ENCODE data around the gene PRELID1. TPM values are rescaled to one million over a fixed set of nuclear protein-coding genes. Genes with fewer than 3 reads are reported as not detected.

Gene PRELID1
- polyA plus RNA-seq, 3 donors, result 264 to 510 (median 490) TPM

DNA sequence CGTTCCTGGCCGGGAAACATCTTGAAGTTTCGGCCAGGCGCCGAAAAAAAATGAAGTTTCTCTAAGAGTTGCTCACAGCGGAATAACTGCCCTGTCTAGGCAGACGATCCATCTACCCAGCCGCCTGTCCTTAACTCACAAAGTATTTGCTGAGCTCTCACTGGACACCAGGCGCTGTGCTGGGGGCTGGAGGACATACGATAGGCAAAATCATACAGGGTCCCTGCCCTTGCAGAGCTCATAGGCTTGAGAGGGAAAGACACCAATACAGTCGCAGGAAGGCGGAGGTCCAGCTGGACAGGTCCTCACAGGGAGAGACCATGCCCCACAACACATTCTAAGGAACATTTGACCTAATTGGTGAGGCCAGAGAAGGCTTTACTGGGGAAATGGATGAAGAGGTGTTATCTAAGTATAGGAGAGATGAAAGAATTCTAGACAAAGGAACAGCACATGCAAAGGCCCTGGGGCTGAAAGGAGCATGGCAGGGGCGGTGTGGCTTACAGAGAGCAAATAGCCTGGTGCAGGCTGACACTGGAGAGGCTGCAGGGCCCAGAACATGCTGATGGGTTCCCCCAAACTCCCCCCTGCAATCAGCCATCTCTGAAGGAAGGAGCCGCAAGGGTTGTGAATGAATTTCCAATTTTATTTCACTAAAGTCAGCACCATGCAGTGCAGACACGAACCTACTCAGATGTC lies 10.1 kb downstream of the PRELID1 start:
- no peak overlapping the region for H3K27ac Mint-ChIP-seq
- H4K20me1 ChIP-seq (ENCODE audit: insufficient read depth, low read length), result peaks cover 44% of the 10 kb centered on the region
- H3K9ac ChIP-seq (ENCODE audit: insufficient read depth, low read length, poor library complexity, severe bottlenecking), result no peak overlapping the region
- peaks cover 61% of the 10 kb centered on the region for H3K79me2 ChIP-seq (ENCODE audit: insufficient read depth, low read length)
- DNase-seq, result no peak
- H3K9me3 Mint-ChIP-seq, result peaks cover 0 to under 1% (median 0%) of the 10 kb centered on the region in 7 donors
- intact Hi-C loops (cut with micrococcal nuclease), result loop anchor here (5.0 to 10.0 kb wide), 4 partner anchors 34 to 281 kb away; partner anchors contain the start of genes DOK3 (in 1 of the 2), PDLIM7 (in 1 of the 2) and TMED9 (in 1 of the 2)
- H3K4me3 ChIP-seq (replicated peaks in 1 of 3; ENCODE audit: low read depth in 2 of 3, low read length in 3 of 3), result no peak overlapping the region
- H3K4me1 Mint-ChIP-seq, result peaks cover 52% of the 10 kb centered on the region
- peaks cover 8 to 26% of the 10 kb centered on the region in 2 donors for H3K36me3 Mint-ChIP-seq
- H3K4me3 Mint-ChIP-seq, result no peak overlapping the region
- WGBS (ENCODE audit: insufficient coverage), result 97% methylated on average over 10 of the region's 15 CpGs
- H3K27ac ChIP-seq (ENCODE audit: low read depth in 1 of 2, low read length in 2 of 2), result no peak overlapping the region
- H3K27me3 Mint-ChIP-seq (ENCODE audit: low read depth in 3 of 3), result peaks cover 0 to 3% (median 2%) of the 10 kb centered on the region in 3 donors
- H3K27me3 ChIP-seq (ENCODE audit: control insufficient read depth in 2 of 2, insufficient read depth in 2 of 2, low read length in 2 of 2), result no peaks in the 10 kb centered on the region
- H3K36me3 ChIP-seq (replicated peaks in 1 of 2; ENCODE audit: control insufficient read depth in 1 of 2, insufficient read depth in 2 of 2, low read length in 2 of 2), result no peaks in the 10 kb centered on the region
- H3K4me2 ChIP-seq (replicated peaks; ENCODE audit: extremely low read depth, low read length, poor library complexity, severe bottlenecking), result no peak overlapping the region
- no peaks in the 10 kb centered on the region for H3K9me3 ChIP-seq (replicated peaks in 1 of 2; ENCODE audit: control insufficient read depth in 1 of 2, insufficient read depth in 1 of 2, low read length in 2 of 2)
- peaks cover 47 to 55% of the 10 kb centered on the region in 2 donors for H3K4me1 ChIP-seq (ENCODE audit: control insufficient read depth in 1 of 2, insufficient read depth in 2 of 2, low read length in 2 of 2)
- TF ChIP-seq CTCF (IDR thresholded peaks at IDR 0.05), result no peak
- no peak overlapping the region for H2AFZ ChIP-seq (ENCODE audit: insufficient read depth, low read depth, low read length, poor library complexity, severe bottlenecking)

DNA sequence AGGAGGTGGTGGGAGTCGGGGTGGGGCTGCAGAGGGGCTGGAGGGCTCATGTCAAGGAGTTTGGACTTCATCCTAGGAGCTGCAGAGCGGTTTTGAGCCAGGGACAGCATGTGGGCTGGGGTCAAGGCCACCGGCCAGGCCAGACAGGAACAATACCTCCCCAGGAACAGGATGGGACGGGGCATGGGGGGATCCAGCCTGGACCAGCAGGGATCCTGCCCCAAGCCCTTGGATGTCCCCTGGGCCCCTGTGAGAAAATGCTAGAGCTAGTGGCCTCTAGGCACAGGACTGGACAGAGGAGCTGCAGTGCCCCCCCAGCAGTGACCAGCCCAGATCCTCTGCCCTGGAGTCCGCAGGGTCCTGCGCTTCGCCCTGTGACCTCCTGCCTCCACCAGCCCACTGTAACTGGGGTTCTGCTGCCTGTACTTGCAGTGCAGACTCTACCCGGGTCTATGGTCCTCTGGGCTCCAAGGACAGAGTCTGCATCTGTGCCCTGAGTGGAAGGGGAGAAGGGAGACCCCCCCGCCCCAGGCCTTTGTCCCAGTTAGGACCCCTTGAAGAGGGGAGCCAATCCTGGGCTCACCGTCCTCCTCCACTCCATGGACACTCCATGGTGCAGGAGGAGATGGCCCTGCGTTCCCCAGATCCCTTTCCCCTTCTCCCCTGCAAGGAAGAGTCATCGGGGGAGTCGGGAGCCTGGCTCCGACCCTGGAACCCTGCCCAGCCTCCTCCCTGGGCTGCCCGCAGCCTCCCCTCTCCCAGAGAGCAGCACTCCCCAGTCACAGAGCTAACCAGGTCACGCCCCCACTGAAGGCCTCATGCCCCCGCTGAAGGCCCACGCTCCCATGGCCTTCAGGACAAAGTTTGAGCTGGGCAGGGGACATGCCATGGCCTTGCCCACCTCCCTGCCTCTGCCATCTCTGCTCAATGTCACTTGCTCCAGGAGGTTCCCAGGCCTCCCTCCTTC lies 11.1 kb downstream of the PRELID1 start:
- Mint-ChIP-seq H3K4me1 (peaks cover 43% of the 10 kb centered on the region), H3K9me3 (peaks cover 5 to 10% (median 7%) of the 10 kb centered on the region in 7 donors), H3K36me3 (peaks cover 14 to 30% of the 10 kb centered on the region in 2 donors), H3K27ac (no peak overlapping the region), H3K4me3 (no peak overlapping the region), H3K27me3 (ENCODE audit: low read depth in 3 of 3) (peaks cover 0 to 4% (median 2%) of the 10 kb centered on the region in 3 donors)
- 96% methylated on average over 15 of the region's 18 CpGs for WGBS (ENCODE audit: insufficient coverage)
- H2AFZ ChIP-seq (ENCODE audit: insufficient read depth, low read depth, low read length, poor library complexity, severe bottlenecking), result no peak overlapping the region
- no peak overlapping the region for H3K9ac ChIP-seq (ENCODE audit: insufficient read depth, low read length, poor library complexity, severe bottlenecking)
- no peaks in the 10 kb centered on the region for H3K27me3 ChIP-seq (ENCODE audit: control insufficient read depth in 2 of 2, insufficient read depth in 2 of 2, low read length in 2 of 2)
- no peak overlapping the region for H3K4me2 ChIP-seq (replicated peaks; ENCODE audit: extremely low read depth, low read length, poor library complexity, severe bottlenecking)
- H3K27ac ChIP-seq (ENCODE audit: low read depth in 1 of 2, low read length in 2 of 2), result no peak overlapping the region
- peaks cover 4 to 5% of the 10 kb centered on the region in 2 donors for H3K9me3 ChIP-seq (replicated peaks in 1 of 2; ENCODE audit: control insufficient read depth in 1 of 2, insufficient read depth in 1 of 2, low read length in 2 of 2)
- no peak for DNase-seq
- intact Hi-C loops (cut with micrococcal nuclease), result loop anchor here (5.0 to 10.0 kb wide), 4 partner anchors 33 to 280 kb away; partner anchors contain the start of genes DOK3 (in 1 of the 2), PDLIM7 (in 1 of the 2) and TMED9 (in 1 of the 2)
- no peaks in the 10 kb centered on the region for H3K36me3 ChIP-seq (replicated peaks in 1 of 2; ENCODE audit: control insufficient read depth in 1 of 2, insufficient read depth in 2 of 2, low read length in 2 of 2)
- H3K79me2 ChIP-seq (ENCODE audit: insufficient read depth, low read length), result peaks cover 52% of the 10 kb centered on the region
- no peak overlapping the region for H3K4me3 ChIP-seq (replicated peaks in 1 of 3; ENCODE audit: low read depth in 2 of 3, low read length in 3 of 3)
- no peak for TF ChIP-seq CTCF (IDR thresholded peaks at IDR 0.05)
- peaks cover 37 to 47% of the 10 kb centered on the region in 2 donors for H3K4me1 ChIP-seq (ENCODE audit: control insufficient read depth in 1 of 2, insufficient read depth in 2 of 2, low read length in 2 of 2)
- peaks cover 44% of the 10 kb centered on the region for H4K20me1 ChIP-seq (ENCODE audit: insufficient read depth, low read length)

Measured in CD14-positive monocyte (primary cell).